ENCODE measurements around the gene CDK10. TPM values are rescaled to one million over a fixed set of nuclear protein-coding genes. Genes with fewer than 3 reads are reported as not detected.
"Not testable (repeated sequence)": the region's sequence is repeated elsewhere in the genome, so short reads cannot be mapped to it uniquely, and the experiment has no call there.

CDK10 gene
- total RNA-seq, 1 experiment from 2014 or later, result 52.6 TPM

DNA sequence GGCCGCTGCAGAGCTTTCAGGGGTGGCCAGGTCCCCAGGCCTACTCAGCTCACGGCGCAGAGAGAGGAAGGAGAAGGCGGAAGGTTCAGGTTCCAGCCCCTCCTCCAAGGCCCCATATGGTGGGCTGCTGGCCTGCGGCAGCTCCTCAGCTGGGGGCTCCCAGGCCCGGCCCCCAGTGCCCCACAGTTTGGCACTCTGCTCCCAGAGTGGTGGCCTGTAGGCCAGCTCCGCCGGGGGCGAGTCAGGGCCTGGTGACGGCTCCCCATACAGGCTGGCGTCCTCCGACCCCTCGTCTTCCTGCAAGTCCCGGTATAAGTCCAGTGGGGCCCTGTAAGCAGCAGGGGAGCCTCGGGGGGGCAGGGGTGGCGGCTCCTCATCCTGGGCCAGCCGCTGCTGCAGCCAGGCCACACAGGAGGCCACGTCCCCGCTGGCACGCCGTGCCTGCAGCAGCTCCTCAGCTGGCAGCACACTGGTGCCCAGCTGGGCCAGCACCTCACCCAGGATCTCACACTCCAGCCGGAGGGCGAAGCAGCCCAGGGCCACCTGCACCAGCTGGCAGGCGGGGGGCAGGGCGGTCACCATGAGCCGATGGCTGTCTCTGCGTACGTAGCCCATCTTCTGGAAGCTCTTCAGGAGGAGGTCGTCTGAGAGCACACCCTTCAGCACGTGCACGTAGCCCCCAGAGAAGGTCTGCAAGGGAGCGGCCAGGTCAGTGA, 11.3 kb downstream of the CDK10 start:
- TF ChIP-seq SIN3A (IDR thresholded peaks at IDR 0.05; ENCODE audit: borderline replicate concordance, insufficient read depth, low read depth, low read length) (no peak), POLR2AphosphoS5 (IDR thresholded peaks at IDR 0.05; ENCODE audit: low read depth, low read length) (no peak), TCF7L2 (IDR thresholded peaks at IDR 0.05; ENCODE audit: low read depth, low read length) (no peak)
- TF ChIP-seq, protein P1, sequence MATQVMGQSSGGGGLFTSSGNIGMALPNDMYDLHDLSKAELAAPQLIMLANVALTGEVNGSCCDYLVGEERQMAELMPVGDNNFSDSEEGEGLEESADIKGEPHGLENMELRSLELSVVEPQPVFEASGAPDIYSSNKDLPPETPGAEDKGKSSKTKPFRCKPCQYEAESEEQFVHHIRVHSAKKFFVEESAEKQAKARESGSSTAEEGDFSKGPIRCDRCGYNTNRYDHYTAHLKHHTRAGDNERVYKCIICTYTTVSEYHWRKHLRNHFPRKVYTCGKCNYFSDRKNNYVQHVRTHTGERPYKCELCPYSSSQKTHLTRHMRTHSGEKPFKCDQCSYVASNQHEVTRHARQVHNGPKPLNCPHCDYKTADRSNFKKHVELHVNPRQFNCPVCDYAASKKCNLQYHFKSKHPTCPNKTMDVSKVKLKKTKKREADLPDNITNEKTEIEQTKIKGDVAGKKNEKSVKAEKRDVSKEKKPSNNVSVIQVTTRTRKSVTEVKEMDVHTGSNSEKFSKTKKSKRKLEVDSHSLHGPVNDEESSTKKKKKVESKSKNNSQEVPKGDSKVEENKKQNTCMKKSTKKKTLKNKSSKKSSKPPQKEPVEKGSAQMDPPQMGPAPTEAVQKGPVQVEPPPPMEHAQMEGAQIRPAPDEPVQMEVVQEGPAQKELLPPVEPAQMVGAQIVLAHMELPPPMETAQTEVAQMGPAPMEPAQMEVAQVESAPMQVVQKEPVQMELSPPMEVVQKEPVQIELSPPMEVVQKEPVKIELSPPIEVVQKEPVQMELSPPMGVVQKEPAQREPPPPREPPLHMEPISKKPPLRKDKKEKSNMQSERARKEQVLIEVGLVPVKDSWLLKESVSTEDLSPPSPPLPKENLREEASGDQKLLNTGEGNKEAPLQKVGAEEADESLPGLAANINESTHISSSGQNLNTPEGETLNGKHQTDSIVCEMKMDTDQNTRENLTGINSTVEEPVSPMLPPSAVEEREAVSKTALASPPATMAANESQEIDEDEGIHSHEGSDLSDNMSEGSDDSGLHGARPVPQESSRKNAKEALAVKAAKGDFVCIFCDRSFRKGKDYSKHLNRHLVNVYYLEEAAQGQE (IDR thresholded peaks at IDR 0.05; ENCODE audit: insufficient read depth in 1 of 2, low read depth in 2 of 2, low read length in 1 of 2), result no peak
- TF ChIP-seq, protein P2, sequence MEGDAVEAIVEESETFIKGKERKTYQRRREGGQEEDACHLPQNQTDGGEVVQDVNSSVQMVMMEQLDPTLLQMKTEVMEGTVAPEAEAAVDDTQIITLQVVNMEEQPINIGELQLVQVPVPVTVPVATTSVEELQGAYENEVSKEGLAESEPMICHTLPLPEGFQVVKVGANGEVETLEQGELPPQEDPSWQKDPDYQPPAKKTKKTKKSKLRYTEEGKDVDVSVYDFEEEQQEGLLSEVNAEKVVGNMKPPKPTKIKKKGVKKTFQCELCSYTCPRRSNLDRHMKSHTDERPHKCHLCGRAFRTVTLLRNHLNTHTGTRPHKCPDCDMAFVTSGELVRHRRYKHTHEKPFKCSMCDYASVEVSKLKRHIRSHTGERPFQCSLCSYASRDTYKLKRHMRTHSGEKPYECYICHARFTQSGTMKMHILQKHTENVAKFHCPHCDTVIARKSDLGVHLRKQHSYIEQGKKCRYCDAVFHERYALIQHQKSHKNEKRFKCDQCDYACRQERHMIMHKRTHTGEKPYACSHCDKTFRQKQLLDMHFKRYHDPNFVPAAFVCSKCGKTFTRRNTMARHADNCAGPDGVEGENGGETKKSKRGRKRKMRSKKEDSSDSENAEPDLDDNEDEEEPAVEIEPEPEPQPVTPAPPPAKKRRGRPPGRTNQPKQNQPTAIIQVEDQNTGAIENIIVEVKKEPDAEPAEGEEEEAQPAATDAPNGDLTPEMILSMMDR (IDR thresholded peaks at IDR 0.05), result no peak
- Histone ChIP-seq H3K9me3 (ENCODE audit: control insufficient read depth, insufficient read depth, low read depth, low read length) (no peaks in the 10 kb centered on the region), H3K4me3 (ENCODE audit: low read depth in 2 of 2, low read length in 2 of 2) (no peak overlapping the region), H3K27ac (ENCODE audit: low read length) (no peak overlapping the region), H3K36me3 (ENCODE audit: control insufficient read depth, insufficient read depth, low read length) (no peaks in the 10 kb centered on the region; the same call in 1 of the 2 replicates), H3K4me1 (ENCODE audit: control insufficient read depth, insufficient read depth, low read length) (peaks cover 4% of the 10 kb centered on the region; the same call in 1 of the 2 replicates), H3K27me3 (ENCODE audit: control insufficient read depth, insufficient read depth, low read length) (no peaks in the 10 kb centered on the region)
- ChIA-PET POLR2A (interaction anchor here (0.6 kb wide), 2 partner anchors 92 to 122 kb away, joined by 11 to 12 read pairs; partner anchors contain the start of gene CPNE7), CTCF (no interaction called here)
- no peak for DNase-seq (ENCODE audit: low read depth, low spot score)
- no peak for ATAC-seq
- intact Hi-C loops (cut with micrococcal nuclease; ENCODE audit: unreplicated experiment), result no loop called here
- in situ Hi-C loops (cut with HindIII; ENCODE audit: low pct_unique_long_range_greater_than_20kb, low sequenced_read_pairs), result no loop called here
- BruUV-seq (replicated peaks), result no TSS peak

DNA sequence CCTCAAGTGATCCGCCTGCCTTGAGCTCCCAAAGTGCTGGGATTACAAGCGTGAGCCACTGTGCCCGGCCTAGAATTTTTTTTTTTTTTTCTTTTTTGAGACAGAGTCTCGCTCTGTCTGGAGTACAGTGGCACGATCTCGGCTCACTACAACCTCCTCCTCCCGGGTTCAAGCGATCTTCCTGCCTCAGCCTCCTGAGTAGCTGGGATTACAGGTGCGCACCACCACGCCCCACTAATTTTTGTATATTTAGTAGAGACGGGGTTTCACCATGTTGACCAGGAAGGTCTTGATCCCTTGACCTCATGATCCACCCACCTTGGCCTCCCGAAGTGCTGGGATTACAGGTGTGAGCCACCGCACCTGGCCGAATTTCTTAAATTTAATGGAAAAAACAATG, 12.2 kb downstream of the CDK10 start:
- DNase-seq (ENCODE audit: low read depth, low spot score); H3K9me3 ChIP-seq (ENCODE audit: control insufficient read depth, insufficient read depth, low read depth, low read length); POLR2A ChIA-PET; H3K27me3 ChIP-seq (ENCODE audit: control insufficient read depth, insufficient read depth, low read length); ATAC-seq; H3K4me1 ChIP-seq (ENCODE audit: control insufficient read depth, insufficient read depth, low read length); H3K36me3 ChIP-seq (ENCODE audit: control insufficient read depth, insufficient read depth, low read length); BruUV-seq (replicated peaks); H3K27ac ChIP-seq (ENCODE audit: low read length); H3K4me3 ChIP-seq (ENCODE audit: low read depth in 2 of 2, low read length in 2 of 2); in situ Hi-C loops (cut with HindIII; ENCODE audit: low pct_unique_long_range_greater_than_20kb, low sequenced_read_pairs); intact Hi-C loops (cut with micrococcal nuclease; ENCODE audit: unreplicated experiment); CTCF ChIA-PET: not testable (repeated sequence)

DNA sequence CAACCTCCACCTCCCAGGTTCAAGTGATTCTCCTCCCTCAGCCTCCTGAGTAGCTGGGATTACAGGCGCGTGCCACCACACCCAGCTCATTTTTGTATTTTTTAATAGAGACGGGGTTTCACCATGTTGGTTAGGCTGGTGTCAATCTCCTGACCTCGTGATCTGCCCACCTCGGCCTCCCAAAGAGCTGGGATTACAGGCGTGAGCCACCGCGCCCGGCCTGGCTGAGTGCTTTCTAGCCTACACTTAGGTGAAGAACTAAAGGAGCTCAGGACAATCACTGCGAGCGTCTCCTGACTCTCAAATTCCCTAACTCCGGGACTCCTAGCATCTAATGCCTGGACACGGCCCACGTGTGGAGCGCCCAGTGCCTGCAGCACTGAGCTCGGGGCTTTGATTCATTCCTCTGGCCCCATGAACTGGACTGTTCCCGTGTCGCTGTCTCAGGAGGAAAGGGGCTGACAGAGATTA, 13.2 kb downstream of the CDK10 start:
- H3K4me1 ChIP-seq (ENCODE audit: control insufficient read depth, insufficient read depth, low read length); in situ Hi-C loops (cut with HindIII; ENCODE audit: low pct_unique_long_range_greater_than_20kb, low sequenced_read_pairs); DNase-seq (ENCODE audit: low read depth, low spot score); H3K9me3 ChIP-seq (ENCODE audit: control insufficient read depth, insufficient read depth, low read depth, low read length); BruUV-seq (replicated peaks); POLR2A ChIA-PET; H3K36me3 ChIP-seq (ENCODE audit: control insufficient read depth, insufficient read depth, low read length); intact Hi-C loops (cut with micrococcal nuclease; ENCODE audit: unreplicated experiment); H3K27me3 ChIP-seq (ENCODE audit: control insufficient read depth, insufficient read depth, low read length): not testable (repeated sequence)
- CTCF ChIA-PET, result interaction anchor here (0.5 kb wide), 1 partner anchor 43 kb away, joined by 8 read pairs; no protein-coding TSS in a partner anchor
- Histone ChIP-seq H3K4me3 (ENCODE audit: low read depth in 2 of 2, low read length in 2 of 2) (peak overlapping the region; percentile 38 to 58), H3K27ac (ENCODE audit: low read length) (peak overlapping the region; percentile 72; the same call in 1 of the 2 replicates)
- peak; percentile 2 for ATAC-seq
